HEK293T (cell line): Measurements from ENCODE around the gene HIVEP3.

ENCODE experiments used
- FOXA1 ChIP-seq: fragments of 450-650 bp; IDR thresholded peaks from 2 replicates; pipeline ENCODE4 v1.6.1; 2016; ENCODE audit warnings: mild to moderate bottlenecking
- FOXM1 ChIP-seq: fragments of 450-650 bp; IDR thresholded peaks from 2 replicates; pipeline ENCODE4 v1.6.1; 2017; ENCODE audit warnings: mild to moderate bottlenecking, borderline replicate concordance
- SUZ12 ChIP-seq: fragments of 450-650 bp; IDR thresholded peaks from 2 replicates; pipeline ENCODE4 v1.6.1; 2016; ENCODE audit warnings: mild to moderate bottlenecking

- TF ChIP-seq FOXM1 (no peak), FOXA1 (no peak), SUZ12 (no peak)
Observed at GRCh38 chr1:41493117-41493536, 425.6 kb downstream of the HIVEP3 start.
